HG02798 (cell line): ENCODE results near the gene THTPA.

ENCODE experiments used
- ATAC-seq: cut with Tn5 transposase; IDR thresholded peaks from one replicate; pipeline ENCODE4 v1.9.1; 2021; ENCODE audit warnings: mild to moderate bottlenecking; ENCODE audit not compliant: unreplicated experiment, poor library complexity

Gene THTPA, protein sequence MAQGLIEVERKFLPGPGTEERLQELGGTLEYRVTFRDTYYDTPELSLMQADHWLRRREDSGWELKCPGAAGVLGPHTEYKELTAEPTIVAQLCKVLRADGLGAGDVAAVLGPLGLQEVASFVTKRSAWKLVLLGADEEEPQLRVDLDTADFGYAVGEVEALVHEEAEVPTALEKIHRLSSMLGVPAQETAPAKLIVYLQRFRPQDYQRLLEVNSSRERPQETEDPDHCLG

GRCh38 chr14:23555882-23556699 lies at the start of gene THTPA:
THTPA (plus strand) TSS chr14:23556271; CDS start chr14:23556758, 487 bp downstream.
- ATAC-seq, result peak; percentile 87

DNA sequence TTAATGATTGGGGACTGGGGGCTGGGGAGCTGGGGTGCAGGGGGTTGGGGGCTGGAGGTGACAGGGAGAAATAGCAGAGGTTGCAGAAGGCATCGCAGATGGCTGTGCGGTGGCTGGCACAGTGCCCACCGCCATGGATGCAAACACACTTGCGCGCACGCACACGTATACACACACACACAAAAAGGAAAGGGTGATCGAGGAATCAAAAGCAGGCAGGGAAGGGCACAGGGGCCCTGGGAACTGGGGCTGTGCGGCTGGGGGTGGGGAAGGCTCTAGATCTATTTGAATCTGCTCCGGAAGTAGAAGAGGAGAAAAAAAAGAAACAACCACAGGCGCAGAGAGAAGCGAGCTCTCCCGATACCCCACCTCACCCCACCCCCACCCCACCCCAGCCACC lies 43.9 kb upstream of the THTPA start:
- no peak for ATAC-seq

DNA sequence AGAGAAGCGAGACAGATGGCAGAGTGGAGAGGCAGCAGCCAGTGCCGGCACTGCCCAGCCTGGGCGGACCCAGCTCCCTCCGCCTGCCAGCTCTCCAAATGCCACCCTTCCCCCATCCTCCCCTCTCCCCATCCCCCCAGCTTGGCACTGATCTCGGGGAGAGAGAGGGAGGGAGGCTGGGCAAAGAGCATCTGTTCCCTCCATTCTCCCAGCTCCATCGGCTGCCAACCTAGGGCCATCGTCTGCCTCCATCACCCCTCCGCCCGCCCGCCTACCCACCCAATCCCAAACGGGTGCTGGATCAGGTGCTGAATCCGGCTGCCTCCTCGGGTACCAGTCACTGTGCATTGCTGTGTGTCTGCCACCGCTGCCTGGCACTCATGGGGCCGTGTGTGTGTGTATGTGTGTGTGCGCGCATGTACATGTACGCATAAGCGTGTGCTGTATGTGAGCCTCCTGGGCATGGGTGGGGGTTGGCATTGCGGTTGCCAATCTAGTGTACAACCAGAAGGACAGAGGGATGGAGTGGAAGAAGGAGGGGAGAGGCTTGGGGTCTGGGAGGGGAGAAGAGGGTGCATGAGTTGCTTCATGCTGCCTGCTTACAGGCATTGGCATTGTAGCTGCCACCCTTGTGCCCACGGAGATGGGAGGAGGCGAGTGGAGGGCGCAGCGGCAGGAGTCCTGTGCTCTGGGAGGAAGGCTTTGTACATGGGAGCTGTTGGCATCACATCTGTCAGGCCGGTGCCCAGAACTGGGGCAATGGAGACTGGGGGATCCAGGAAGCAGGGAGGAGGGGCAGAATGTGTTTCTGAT lies 42.9 kb upstream of the THTPA start:
- ATAC-seq, result no peak

GRCh38 chr14:23513818-23514643 lies 42.0 kb upstream of the THTPA start:
- no peak for ATAC-seq

GRCh38 chr14:23514644-23514957 lies 41.5 kb upstream of the THTPA start:
- ATAC-seq, result no peak

GRCh38 chr14:23517650-23518326 lies 38.3 kb upstream of the THTPA start:
- no peak for ATAC-seq

DNA sequence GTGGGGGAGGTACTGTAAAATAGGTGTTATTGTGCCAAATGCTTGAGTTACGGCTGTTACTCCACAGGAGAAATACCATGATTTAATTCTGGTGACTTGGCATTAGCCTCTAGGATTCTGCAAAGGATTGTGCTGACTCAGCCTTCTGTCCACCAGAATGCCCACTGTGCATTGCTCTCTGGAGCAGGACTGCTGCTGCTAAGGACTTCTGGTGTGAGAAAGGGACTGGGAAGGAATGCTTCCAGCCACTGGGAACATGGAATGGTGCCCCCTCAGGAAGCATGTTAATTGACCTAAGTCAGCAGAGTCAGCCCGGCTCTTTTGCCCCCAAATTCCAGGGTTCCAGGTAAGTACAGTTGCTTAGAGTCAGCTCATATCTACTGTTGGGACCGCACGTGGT lies 37.4 kb upstream of the THTPA start:
- ATAC-seq, result no peak

DNA sequence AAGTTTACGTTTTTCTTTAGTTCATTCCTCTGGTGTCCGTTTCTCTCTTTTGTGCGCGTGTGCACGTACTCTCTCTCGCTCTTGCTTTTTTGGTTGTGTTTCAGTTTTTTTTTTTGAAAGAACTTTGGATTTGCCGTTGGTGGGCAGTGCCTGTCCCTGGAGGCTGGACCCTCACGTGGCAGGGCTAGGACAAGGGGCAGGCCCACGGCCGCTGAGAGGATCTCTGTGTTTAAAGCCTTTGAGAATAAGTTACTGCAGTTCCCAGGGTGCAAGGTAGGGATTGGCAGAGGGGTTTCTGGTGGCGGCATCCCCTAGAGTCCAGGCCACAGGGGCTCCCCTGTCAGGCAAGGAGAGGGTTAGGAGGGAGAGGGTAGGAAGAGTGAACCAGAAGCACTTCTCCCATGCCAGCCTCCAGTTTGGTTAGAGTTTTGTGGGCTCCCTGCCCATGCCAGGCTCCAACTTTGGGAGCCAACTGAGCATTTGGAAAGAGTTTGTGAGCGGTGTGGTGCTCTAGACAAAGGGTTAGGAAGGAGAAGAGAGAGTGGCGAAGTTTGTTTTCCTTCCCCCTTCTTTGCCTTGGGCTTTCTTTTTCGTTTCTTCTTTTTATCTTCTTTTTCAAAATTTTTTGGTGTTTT lies 35.1 kb upstream of the THTPA start:
- no peak for ATAC-seq

- ATAC-seq, result no peak
Measured at GRCh38 chr14:23521785-23522640, 34.1 kb upstream of the THTPA start.

DNA sequence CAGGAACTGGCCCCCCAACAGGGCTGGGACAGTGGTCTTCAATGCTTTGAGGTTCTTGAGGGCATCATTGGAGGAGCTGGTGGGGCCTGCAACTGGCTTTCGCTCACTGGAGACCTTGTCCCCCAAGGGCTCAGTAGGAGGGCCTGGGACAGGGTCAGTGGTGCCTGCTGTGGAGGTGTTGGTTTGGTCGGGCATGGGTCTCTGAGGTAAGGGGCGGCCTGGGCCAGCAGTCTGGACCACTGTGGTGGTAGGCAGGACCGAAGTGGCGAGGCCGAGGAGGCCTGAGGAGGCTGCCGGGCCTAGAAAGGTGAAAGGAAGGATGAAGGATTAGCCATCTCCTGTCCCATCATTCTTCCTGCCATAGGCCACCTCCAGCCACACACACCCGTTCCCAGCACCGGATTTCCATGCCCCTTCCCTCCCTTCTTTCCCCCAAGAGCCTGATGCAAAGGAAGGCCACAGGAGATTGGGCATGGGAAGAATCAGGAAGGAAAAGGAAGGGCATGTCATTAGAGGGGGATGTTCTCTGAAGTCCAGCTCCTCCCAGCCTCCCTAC lies 33.4 kb upstream of the THTPA start:
- ATAC-seq, result no peak

- ATAC-seq, result no peak
Measured at GRCh38 chr14:23523229-23524016, 32.6 kb upstream of the THTPA start.

GRCh38 chr14:23524954-23525353 lies 31.1 kb upstream of the THTPA start:
- no peak for ATAC-seq

DNA sequence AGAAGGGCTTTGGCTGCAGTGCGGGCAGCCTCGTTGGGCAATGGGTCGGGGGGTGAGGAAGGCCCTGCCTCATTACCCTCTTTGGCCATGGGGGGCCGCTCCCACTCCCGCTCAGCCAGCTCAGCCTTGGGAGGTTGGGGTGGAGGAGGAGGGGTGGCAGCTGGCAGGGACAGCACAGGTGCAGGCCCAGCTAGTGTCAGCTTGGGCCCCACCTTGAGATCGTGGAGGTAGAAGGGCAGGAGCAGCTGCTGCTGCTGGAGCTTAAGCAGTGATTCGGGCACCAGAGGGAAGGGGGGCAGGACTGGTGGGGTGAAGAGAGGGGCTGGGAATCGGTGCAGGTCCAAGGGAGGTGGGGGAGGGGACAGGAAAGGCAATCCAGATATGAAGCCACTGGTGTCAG lies 30.5 kb upstream of the THTPA start:
- ATAC-seq, result no peak

- no peak for ATAC-seq
Measured at GRCh38 chr14:23528555-23528954, 27.5 kb upstream of the THTPA start.

DNA sequence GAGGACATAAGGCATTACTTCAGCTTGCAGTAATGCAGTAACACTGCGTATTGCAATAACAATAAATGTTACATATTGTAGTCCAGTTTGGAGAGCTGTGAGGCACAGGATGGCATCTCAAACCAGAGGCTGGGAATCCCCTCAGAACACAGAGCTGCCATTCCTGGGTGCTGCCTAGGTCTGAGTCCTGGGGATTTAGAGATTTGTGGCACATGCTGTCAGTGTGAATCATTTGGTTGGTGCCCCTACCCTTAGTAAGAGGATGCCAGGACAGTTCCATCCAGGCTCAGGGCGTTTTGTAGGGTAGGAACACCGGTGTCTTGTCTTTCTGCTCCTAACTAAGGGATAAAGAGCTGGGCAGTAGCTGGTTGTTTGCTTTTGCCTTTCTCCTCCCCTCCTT lies 27.1 kb upstream of the THTPA start:
- no peak for ATAC-seq

GRCh38 chr14:23530375-23531055 lies 25.6 kb upstream of the THTPA start:
- ATAC-seq, result no peak

GRCh38 chr14:23531391-23531790 lies 24.7 kb upstream of the THTPA start:
- ATAC-seq, result no peak
